ENCODE measurements around the gene ZNF850.
A peak's percentile ranks its signal among the peaks of the same experiment; 100 is the strongest.
"Not testable (repeated sequence)": the region's sequence is repeated elsewhere in the genome, so short reads cannot be mapped to it uniquely, and the experiment has no call there.

The ZNF850 gene

GRCh38 chr19:36772311-36773222 is at the start of gene ZNF850:
TSS of gene ZNF850 (minus strand) at chr19:36772807. CDS start at chr19:36762606, 10,201 bp downstream.
- peak; percentile 94 for DNase-seq (ENCODE audit: low spot score)

- DNase-seq (ENCODE audit: low spot score), result no peak
Measured at GRCh38 chr19:36821758-36822157, 49.2 kb upstream of the ZNF850 start.

GRCh38 chr19:36819130-36819630 is 46.6 kb upstream of the ZNF850 start:
- DNase-seq (ENCODE audit: low spot score), result no peak

- DNase-seq (ENCODE audit: low spot score), result no peak
Measured at GRCh38 chr19:36807029-36807428, 34.4 kb upstream of the ZNF850 start.

GRCh38 chr19:36805364-36805763 is 32.8 kb upstream of the ZNF850 start:
- DNase-seq (ENCODE audit: low spot score), result no peak

GRCh38 chr19:36797786-36798108 is 25.1 kb upstream of the ZNF850 start:
- DNase-seq (ENCODE audit: low spot score), result no peak

- DNase-seq (ENCODE audit: low spot score), result no peak
Measured at GRCh38 chr19:36796714-36796992, 24.0 kb upstream of the ZNF850 start.

- DNase-seq (ENCODE audit: low spot score), result peak; percentile 1
Measured at GRCh38 chr19:36791420-36792141, 19.0 kb upstream of the ZNF850 start.

GRCh38 chr19:36775768-36776167 is 3.2 kb upstream of the ZNF850 start:
- no peak for DNase-seq (ENCODE audit: low spot score)

- no peak for DNase-seq (ENCODE audit: low spot score)
Measured at GRCh38 chr19:36773223-36773579, 594 bp upstream of the ZNF850 start.

GRCh38 chr19:36771261-36772231 is 1.1 kb downstream of the ZNF850 start:
- peak; percentile 77 for DNase-seq (ENCODE audit: low spot score)

- no peak for DNase-seq (ENCODE audit: low spot score)
Measured at GRCh38 chr19:36750066-36750691, 22.4 kb downstream of the ZNF850 start.

- not testable (repeated sequence) for DNase-seq (ENCODE audit: low spot score)
Measured at GRCh38 chr19:36749613-36750012, 23.0 kb downstream of the ZNF850 start.

GRCh38 chr19:36748431-36749275 is 24.0 kb downstream of the ZNF850 start:
- DNase-seq (ENCODE audit: low spot score), result no peak

- no peak for DNase-seq (ENCODE audit: low spot score)
Measured at GRCh38 chr19:36747750-36748149, 24.9 kb downstream of the ZNF850 start.

- DNase-seq (ENCODE audit: low spot score), result peak; percentile 30
Measured at GRCh38 chr19:36745870-36746269, 26.7 kb downstream of the ZNF850 start.

- not testable (repeated sequence) for DNase-seq (ENCODE audit: low spot score)
Measured at GRCh38 chr19:36736166-36736565, 36.4 kb downstream of the ZNF850 start.

- no peak for DNase-seq (ENCODE audit: low spot score)
Measured at GRCh38 chr19:36719687-36720556, 52.7 kb downstream of the ZNF850 start.

- no peak for DNase-seq (ENCODE audit: low spot score)
Measured at GRCh38 chr19:36709423-36709822, 63.2 kb downstream of the ZNF850 start.

GRCh38 chr19:36707134-36707533 is 65.5 kb downstream of the ZNF850 start:
- no peak for DNase-seq (ENCODE audit: low spot score)
